Measurements from ENCODE around the gene MEX3A.

DNA sequence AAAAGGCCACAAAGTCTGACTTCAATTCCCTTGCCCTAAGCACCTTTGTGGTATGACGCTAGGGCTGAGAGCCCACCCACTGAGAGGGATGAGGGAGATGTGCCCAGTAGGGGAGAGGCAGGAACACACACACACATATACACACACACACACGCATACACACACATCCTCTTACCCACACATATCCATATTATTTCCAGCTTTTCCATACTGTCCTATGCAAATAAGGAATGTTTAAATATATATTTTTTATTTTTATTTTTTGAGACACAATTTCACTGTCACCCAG, 18.3 kb downstream of the MEX3A start:
- TF ChIP-seq POLR2A (IDR thresholded peaks at IDR 0.05), result no peak
- TF ChIP-seq, protein P1, sequence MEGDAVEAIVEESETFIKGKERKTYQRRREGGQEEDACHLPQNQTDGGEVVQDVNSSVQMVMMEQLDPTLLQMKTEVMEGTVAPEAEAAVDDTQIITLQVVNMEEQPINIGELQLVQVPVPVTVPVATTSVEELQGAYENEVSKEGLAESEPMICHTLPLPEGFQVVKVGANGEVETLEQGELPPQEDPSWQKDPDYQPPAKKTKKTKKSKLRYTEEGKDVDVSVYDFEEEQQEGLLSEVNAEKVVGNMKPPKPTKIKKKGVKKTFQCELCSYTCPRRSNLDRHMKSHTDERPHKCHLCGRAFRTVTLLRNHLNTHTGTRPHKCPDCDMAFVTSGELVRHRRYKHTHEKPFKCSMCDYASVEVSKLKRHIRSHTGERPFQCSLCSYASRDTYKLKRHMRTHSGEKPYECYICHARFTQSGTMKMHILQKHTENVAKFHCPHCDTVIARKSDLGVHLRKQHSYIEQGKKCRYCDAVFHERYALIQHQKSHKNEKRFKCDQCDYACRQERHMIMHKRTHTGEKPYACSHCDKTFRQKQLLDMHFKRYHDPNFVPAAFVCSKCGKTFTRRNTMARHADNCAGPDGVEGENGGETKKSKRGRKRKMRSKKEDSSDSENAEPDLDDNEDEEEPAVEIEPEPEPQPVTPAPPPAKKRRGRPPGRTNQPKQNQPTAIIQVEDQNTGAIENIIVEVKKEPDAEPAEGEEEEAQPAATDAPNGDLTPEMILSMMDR (IDR thresholded peaks at IDR 0.05), result no peak

Measured in testis (tissue), 2 donors.